Sigmoid colon (tissue), 7 donors: ENCODE measurements around the gene NECTIN1. TPM values are rescaled to one million over a fixed set of nuclear protein-coding genes. Genes with fewer than 3 reads are reported as not detected.
A peak's percentile ranks its signal among the peaks of the same experiment; 100 is the strongest.

Experiments used
- DNase-seq: peaks from one replicate; pipeline ENCODE4 v3.0.0-alpha.2; 2019
- H3K27ac ChIP-seq, 4 donors: fragments of 200-600 bp; sonication (generic); one replicate each; pipeline ENCODE4 v1.5.1; 2016 to 2019; ENCODE audit warnings: mild to moderate bottlenecking in 1 of 4
- H3K27me3 ChIP-seq, 3 donors: fragments of 200-600 bp; sonication (generic); one replicate each; pipeline ENCODE4 v1.5.1; 2019; ENCODE audit warnings: mild to moderate bottlenecking in 1 of 3
- H3K36me3 ChIP-seq, 4 donors: fragments of 200-600 bp; sonication (generic); one replicate each; pipeline ENCODE4 v1.5.1; 2016 to 2019
- H3K4me1 ChIP-seq, 4 donors: fragments of 200-600 bp; sonication (generic); one replicate each; pipeline ENCODE4 v1.5.1; 2017 to 2019
- H3K4me3 ChIP-seq, 4 donors: fragments of 200-600 bp; sonication (generic); one replicate each; pipeline ENCODE4 v1.5.1; 2017 to 2019; ENCODE audit warnings: mild to moderate bottlenecking in 2 of 4, moderate library complexity in 1 of 4
- H3K9me3 ChIP-seq, 4 donors: fragments of 200-600 bp in 3 of 4; sonication (generic) in 3 of 4; one replicate each; pipeline versions ENCODE4 v1.5.1 to v1.6.1; 2013 to 2019
- CTCF ChIP-seq, 4 experiments: fragments of 450-650 bp in 3 of 4; fragments of 200-600 bp in 1 of 4; IDR thresholded peaks; one replicate each; pipeline ENCODE4 v1.5.1; 2016 to 2019; ENCODE audit warnings: antibody characterized with exemption in 4 of 4, mild to moderate bottlenecking in 3 of 4, moderate library complexity in 2 of 4
- EP300 ChIP-seq, 4 donors: sonication (generic); formaldehyde crosslinking; IDR thresholded peaks; one replicate each; pipeline ENCODE4 v1.6.1; 2017; ENCODE audit warnings: antibody characterized with exemption in 4 of 4
- POLR2A ChIP-seq, 2 donors: fragments of 450-650 bp; IDR thresholded peaks; one replicate each; pipeline ENCODE4 v1.6.1; 2016; ENCODE audit warnings: antibody characterized with exemption in 2 of 2, mild to moderate bottlenecking in 2 of 2, moderate library complexity in 2 of 2
- POLR2AphosphoS5 ChIP-seq, 4 donors: sonication (generic); formaldehyde crosslinking; IDR thresholded peaks; one replicate each; pipeline ENCODE4 v1.6.1; 2017; ENCODE audit warnings: antibody characterized with exemption in 4 of 4
- WGBS, 2 donors: extraction: QIAGEN DNeasy Blood & Tissue Kit; methylation state at CpG; one replicate each; pipeline ENCODE4 v1.1.7; 2013; 5-methylcytosine and 5-hydroxymethylcytosine counted together
- intact Hi-C: fragments of 100-400 bp; cut with DNase I; formaldehyde crosslinking; loops from one replicate; pipeline ENCODE4 v1.15.1; 2023
- polyA plus RNA-seq, 3 donors: library from polyadenylated mRNA; stranded (reverse); fragments of 200-250 nt; gene quantifications; one replicate each; pipeline ENCODE4 v1.2.3, GENCODE V29; 2013
- total RNA-seq, 4 donors: library from RNA; depleted of rRNA; stranded (reverse); fragments of >200 nt; gene quantifications; one replicate each; pipeline ENCODE4 v1.1.0, GENCODE V29; 2016
- donor health status: healthy with polysubstance abuse.
- donor health status: Bipolar disorder and iron deficiency.
- donor health status: healthy.

The NECTIN1 gene
- total and polyA plus RNA-seq, 7 donors: 0.16 to 19.0 (median 1.7) TPM

- whole genome bisulfite sequencing, 2 donors: 88 to 90% methylated on average over 7 of the region's 7 CpGs
- no peaks in the 10 kb centered on the region for H3K4me1 ChIP-seq
- intact Hi-C loops: no loop called here
- no peak overlapping the region for H3K27ac ChIP-seq
- no peak for TF ChIP-seq POLR2AphosphoS5 (IDR thresholded peaks at IDR 0.05)
- no peak for TF ChIP-seq EP300 (IDR thresholded peaks at IDR 0.05)
- no peak for DNase-seq
- H3K9me3 ChIP-seq: no peaks in the 10 kb centered on the region
- H3K4me3 ChIP-seq: no peak overlapping the region
- peaks cover 0 to 3% (median 0%) of the 10 kb centered on the region in 3 donors for H3K27me3 ChIP-seq
- no peaks in the 10 kb centered on the region for H3K36me3 ChIP-seq
Observed at GRCh38 chr11:119644502-119644901, 84.5 kb downstream of the NECTIN1 start.

- no peak for DNase-seq
- intact Hi-C loops: no loop called here
- no peaks in the 10 kb centered on the region for H3K4me1 ChIP-seq
- H3K27me3 ChIP-seq: peaks cover 0 to 3% (median 0%) of the 10 kb centered on the region in 3 donors
- H3K27ac ChIP-seq: no peak overlapping the region
- H3K36me3 ChIP-seq: no peaks in the 10 kb centered on the region
- WGBS, 2 donors: 95 to 97% methylated on average over 5 of the region's 5 CpGs
- TF ChIP-seq POLR2AphosphoS5 (IDR thresholded peaks at IDR 0.05): no peak
- no peak for TF ChIP-seq POLR2A (IDR thresholded peaks at IDR 0.05)
- TF ChIP-seq CTCF (IDR thresholded peaks at IDR 0.05): no peak
- TF ChIP-seq EP300 (IDR thresholded peaks at IDR 0.05): no peak
- no peaks in the 10 kb centered on the region for H3K9me3 ChIP-seq
- H3K4me3 ChIP-seq: no peak overlapping the region
Observed at GRCh38 chr11:119643876-119644225, 85.1 kb downstream of the NECTIN1 start.

- 85 to 88% methylated on average over 10 of the region's 10 CpGs for WGBS, 2 donors
- Histone ChIP-seq H3K4me3 (no peak overlapping the region), H3K27me3 (peaks cover 0 to 3% (median 0%) of the 10 kb centered on the region in 3 donors), H3K4me1 (no peaks in the 10 kb centered on the region), H3K9me3 (no peaks in the 10 kb centered on the region), H3K36me3 (no peaks in the 10 kb centered on the region), H3K27ac (no peak overlapping the region)
- intact Hi-C loops: no loop called here
- no peak for TF ChIP-seq POLR2AphosphoS5 (IDR thresholded peaks at IDR 0.05)
- no peak for TF ChIP-seq CTCF (IDR thresholded peaks at IDR 0.05)
- TF ChIP-seq POLR2A (IDR thresholded peaks at IDR 0.05): no peak
- no peak for TF ChIP-seq EP300 (IDR thresholded peaks at IDR 0.05)
- no peak for DNase-seq
Observed at GRCh38 chr11:119643212-119643875, 85.7 kb downstream of the NECTIN1 start.

- Histone ChIP-seq H3K27ac (no peak overlapping the region), H3K36me3 (no peaks in the 10 kb centered on the region), H3K9me3 (no peaks in the 10 kb centered on the region), H3K27me3 (peaks cover 0 to 3% (median 0%) of the 10 kb centered on the region in 3 donors), H3K4me3 (no peak overlapping the region), H3K4me1 (no peaks in the 10 kb centered on the region)
- TF ChIP-seq POLR2AphosphoS5 (IDR thresholded peaks at IDR 0.05): no peak
- peak in 2 of 4 experiments; percentile 9 to 24 for TF ChIP-seq CTCF (IDR thresholded peaks at IDR 0.05)
- TF ChIP-seq EP300 (IDR thresholded peaks at IDR 0.05): no peak
- TF ChIP-seq POLR2A (IDR thresholded peaks at IDR 0.05): no peak
- WGBS, 2 donors: 49 to 73% methylated on average over 11 to 12 of the region's 12 CpGs
- DNase-seq: no peak
- intact Hi-C loops: no loop called here
Observed at GRCh38 chr11:119641983-119642745, 86.8 kb downstream of the NECTIN1 start.

GRCh38 chr11:119640541-119640940 is 88.5 kb downstream of the NECTIN1 start:
- Histone ChIP-seq H3K27me3 (peaks cover 0 to 3% (median 0%) of the 10 kb centered on the region in 3 donors), H3K4me1 (no peaks in the 10 kb centered on the region), H3K36me3 (no peaks in the 10 kb centered on the region), H3K4me3 (no peak overlapping the region), H3K27ac (no peak overlapping the region), H3K9me3 (no peaks in the 10 kb centered on the region)
- WGBS, 2 donors: 37 to 51% methylated on average over 6 of the region's 6 CpGs
- intact Hi-C loops: no loop called here
- TF ChIP-seq EP300 (IDR thresholded peaks at IDR 0.05) (no peak), CTCF (IDR thresholded peaks at IDR 0.05) (no peak)
- DNase-seq: no peak
